Ovary (tissue), 9 donors: ENCODE results near the gene FOLR3. TPM values are rescaled to one million over a fixed set of nuclear protein-coding genes. Genes with fewer than 3 reads are reported as not detected.

Experiments
- DNase-seq, 5 donors: peaks; one replicate each; pipeline ENCODE4 v3.0.0-alpha.2; 2019 to 2020
- H3K27ac ChIP-seq, 2 donors: fragments of 200-600 bp; one replicate each; pipeline versions ENCODE4 v1.5.1 to v1.8.0; 2019 to 2022
- H3K27me3 ChIP-seq: fragments of 200-600 bp; one replicate; pipeline ENCODE4 v1.8.0; 2022
- H3K36me3 ChIP-seq: fragments of 200-600 bp; sonication (generic); one replicate; pipeline ENCODE4 v1.5.1; 2019
- H3K4me1 ChIP-seq: one replicate; pipeline ENCODE4 v1.8.1; 2013; ENCODE audit warnings: mild to moderate bottlenecking, moderate library complexity; ENCODE audit not compliant: insufficient read depth
- H3K4me3 ChIP-seq: fragments of 200-600 bp; sonication (generic); one replicate; pipeline ENCODE4 v1.5.1; 2017
- H3K9me3 ChIP-seq, 2 donors: fragments of 200-600 bp in 1 of 2; sonication (generic) in 1 of 2; one replicate each; pipeline versions ENCODE4 v1.5.1 to v1.8.1; 2013 to 2019; ENCODE audit warnings: mild to moderate bottlenecking in 1 of 2, moderate library complexity in 1 of 2
- CTCF ChIP-seq, 3 donors: fragments of 450-650 bp in 2 of 3; fragments of 200-600 bp in 1 of 3; IDR thresholded peaks; one replicate each; pipeline versions ENCODE4 v1.5.1 to v1.8.0; 2016 to 2022; ENCODE audit warnings: antibody characterized with exemption in 3 of 3, mild to moderate bottlenecking in 1 of 3
- EP300 ChIP-seq: sonication (generic); formaldehyde crosslinking; IDR thresholded peaks from one replicate; pipeline ENCODE4 v1.6.1; 2017; ENCODE audit warnings: antibody characterized with exemption
- POLR2A ChIP-seq: fragments of 450-650 bp; IDR thresholded peaks from one replicate; pipeline ENCODE4 v1.6.1; 2017; ENCODE audit warnings: antibody characterized with exemption, mild to moderate bottlenecking, moderate library complexity
- WGBS, 3 donors: extraction: QIAGEN DNeasy Blood & Tissue Kit in 1 of 3; methylation state at CpG; one replicate each; pipeline versions ENCODE4 v1.1.5 to v1.1.7; 2013 to 2017; 5-methylcytosine and 5-hydroxymethylcytosine counted together
- intact Hi-C, 4 donors: fragments of 100-400 bp; cut with DNase I; formaldehyde crosslinking; loops; one replicate each; pipeline versions ENCODE4 v1.11.0 to v1.15.1; 2022 to 2023
- polyA plus RNA-seq, 2 donors: library from polyadenylated mRNA; stranded (reverse); fragments of 200-250 nt in 1 of 2; fragments of 350-450 nt in 1 of 2; fragmentation: Illumina TruSeq in 1 of 2; extraction: RNeasy Lipid Tissue Mini Kit (QIAGEN cat#74804) in 1 of 2; gene quantifications; one replicate each; pipeline ENCODE4 v1.2.3, GENCODE V29; 2013 to 2014
- total RNA-seq, 7 donors: library from RNA; depleted of rRNA in 2 of 7; stranded (reverse); fragments of >200 nt in 2 of 7; fragmentation: NEBNext Ultra II Directional in 3 of 7; extraction: Animal tissue kit (Norgen Biotek cat#: 25700) in 3 of 7; gene quantifications; one replicate each; pipeline versions ENCODE4 v1.1.0 to v1.2.4, GENCODE V29; 2016 to 2023
- donor health status: DM: no; HTN: no; CAD: no; lungs with moderate emphysema.
- donor health status: DM: no; HTN: no; CAD: no.
- donor health status: Bipolar disorder and iron deficiency.
- donor health status: DM: yes; HTN: yes; CAD: no.
- donor health status: DM: no; HTN: no; CAD: no.
- donor health status: DM: yes; HTN: yes; CAD: no.

FOLR3 gene
- total and polyA plus RNA-seq, 9 donors, result not detected

- Histone ChIP-seq H3K27ac (no peak overlapping the region), H3K9me3 (no peaks in the 10 kb centered on the region), H3K4me3 (no peak overlapping the region), H3K27me3 (no peaks in the 10 kb centered on the region), H3K36me3 (no peaks in the 10 kb centered on the region), H3K4me1 (peaks cover 4% of the 10 kb centered on the region)
- no peak for TF ChIP-seq POLR2A
- no peak for TF ChIP-seq CTCF (IDR thresholded peaks at IDR 0.05)
- TF ChIP-seq EP300, result no peak
- intact Hi-C loops, result no loop called here
- WGBS, 3 donors, result 87 to 100% (median 100%) methylated on average over 1 of the region's 1 CpG
- DNase-seq, result no peak
Measured at GRCh38 chr11:72100462-72100861, 35.1 kb upstream of the FOLR3 start.

GRCh38 chr11:72102162-72102561, 33.4 kb upstream of the FOLR3 start:
- peaks cover 4% of the 10 kb centered on the region for H3K4me1 ChIP-seq
- TF ChIP-seq POLR2A (no peak), CTCF (IDR thresholded peaks at IDR 0.05) (no peak), EP300 (no peak)
- WGBS, 3 donors, result 40 to 45% (median 44%) methylated on average over 4 of the region's 4 CpGs

GRCh38 chr11:72102631-72102945, 32.9 kb upstream of the FOLR3 start:
- H3K27me3 ChIP-seq, result no peaks in the 10 kb centered on the region
- H3K9me3 ChIP-seq, result no peaks in the 10 kb centered on the region
- intact Hi-C loops, result no loop called here
- peaks cover 4% of the 10 kb centered on the region for H3K4me1 ChIP-seq
- no peak for TF ChIP-seq CTCF (IDR thresholded peaks at IDR 0.05)
- no peak for TF ChIP-seq EP300
- no peak for TF ChIP-seq POLR2A
- 0 to 3% (median 1%) methylated on average over 9 of the region's 9 CpGs for WGBS, 3 donors
- peak overlapping the region; percentile 97 for H3K4me3 ChIP-seq
- no peaks in the 10 kb centered on the region for H3K36me3 ChIP-seq
- no peak for DNase-seq
- peak overlapping the region; percentile 43 to 89 for H3K27ac ChIP-seq

More at GRCh38 chr11:72102162-72102561, 33.4 kb upstream of the FOLR3 start:
- peak overlapping the region; percentile 97 for H3K4me3 ChIP-seq
- H3K27me3 ChIP-seq, result no peaks in the 10 kb centered on the region
- H3K27ac ChIP-seq, result peak overlapping the region in 1 of 2 donors; percentile 89
- no peaks in the 10 kb centered on the region for H3K36me3 ChIP-seq
- intact Hi-C loops, result no loop called here
- H3K9me3 ChIP-seq, result no peaks in the 10 kb centered on the region
- no peak for DNase-seq

GRCh38 chr11:72102946-72103753, 32.4 kb upstream of the FOLR3 start, which contains the start of gene LAMTOR1:
Gene LAMTOR1 (minus strand): TSS chr11:72103297. CDS start chr11:72103224, 73 bp downstream.
- DNase-seq, result peak; percentile 99 to 100 (median 100)
- H3K4me3 ChIP-seq, result peak within 1 kb of the TSS; percentile 97
- 1 to 3% (median 1%) methylated on average over 53 to 64 of the region's 64 CpGs for WGBS, 3 donors
- no peaks in the 10 kb centered on the region for H3K9me3 ChIP-seq
- no peak for TF ChIP-seq EP300
- TF ChIP-seq POLR2A, result peak; percentile 72
- TF ChIP-seq CTCF (IDR thresholded peaks at IDR 0.05), result peak in 2 of 3 donors; percentile 54 to 71
- H3K27ac ChIP-seq, result peak within 1 kb of the TSS; percentile 43 to 89
- no peaks in the 10 kb centered on the region for H3K36me3 ChIP-seq
- peaks cover 4% of the 10 kb centered on the region for H3K4me1 ChIP-seq
- no peaks in the 10 kb centered on the region for H3K27me3 ChIP-seq
- intact Hi-C loops, result no loop called here
